GM18951 (cell line): ENCODE results near the gene SARM1.
A peak's percentile ranks its signal among the peaks of the same experiment; 100 is the strongest.

Experiments used
- POLR2A ChIP-seq: IDR thresholded peaks from 4 replicates; pipeline ENCODE4 v1.6.1; 2011; ENCODE audit warnings: mild to moderate bottlenecking; ENCODE audit not compliant: insufficient read length, insufficient read depth; ENCODE audit errors: extremely low read depth
- in situ Hi-C: fragments of 300-500 bp; cut with MboI; formaldehyde crosslinking; loops from one replicate; pipeline ENCODE4 v1.12.0; 2022; ENCODE audit warnings: low sequenced_read_pairs, mixed read lengths, inconsistent platforms; ENCODE audit not compliant: unreplicated experiment

The SARM1 gene

DNA sequence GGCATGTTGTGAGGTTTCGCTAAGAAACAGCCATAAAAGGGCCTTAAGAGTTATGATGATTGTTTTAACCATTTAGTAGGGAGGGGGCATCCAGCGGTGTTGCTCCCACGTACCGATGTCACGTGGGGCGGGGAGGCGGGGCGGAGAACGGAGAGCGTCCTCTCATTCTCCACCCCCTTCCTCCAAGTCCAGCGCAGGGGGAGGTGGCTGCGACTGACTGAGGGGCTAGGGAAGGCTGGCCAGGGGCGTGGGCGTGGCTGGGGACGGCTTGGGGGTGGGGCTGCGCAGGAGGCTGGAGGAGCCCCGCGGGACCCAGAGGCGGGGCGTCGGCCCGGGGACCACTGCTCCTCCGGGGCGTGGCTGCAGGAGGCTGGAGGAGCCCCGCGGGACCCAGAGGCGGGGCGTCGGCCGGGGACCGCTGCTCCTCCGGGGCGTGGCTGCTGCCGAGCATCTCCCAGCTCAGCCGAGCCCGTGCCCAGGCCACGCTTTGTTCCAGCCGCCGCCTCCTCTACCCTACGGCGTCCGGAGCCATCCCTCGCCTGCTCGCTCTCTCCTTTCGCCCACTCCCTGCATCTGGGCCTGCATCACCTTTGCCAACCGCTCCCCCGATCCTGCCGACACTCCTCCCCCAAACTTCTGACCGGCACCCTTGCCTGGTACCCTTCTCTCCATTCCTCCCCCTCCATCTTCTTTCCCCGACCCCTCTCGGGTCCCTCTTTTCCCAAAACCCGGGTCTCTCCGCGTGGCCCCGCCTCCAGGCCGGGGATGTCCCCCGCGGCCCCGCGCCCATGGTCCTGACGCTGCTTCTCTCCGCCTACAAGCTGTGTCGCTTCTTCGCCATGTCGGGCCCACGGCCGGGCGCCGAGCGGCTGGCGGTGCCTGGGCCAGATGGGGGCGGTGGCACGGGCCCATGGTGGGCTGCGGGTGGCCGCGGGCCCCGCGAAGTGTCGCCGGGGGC, at the start of gene SARM1:
TSS of gene SARM1 (plus strand) at position 450 of the 958 bp plus-strand sequence. CDS start at position 789, 339 bp downstream.
- peak; percentile 47 for TF ChIP-seq POLR2A
- in situ Hi-C loops, result no loop called here

DNA sequence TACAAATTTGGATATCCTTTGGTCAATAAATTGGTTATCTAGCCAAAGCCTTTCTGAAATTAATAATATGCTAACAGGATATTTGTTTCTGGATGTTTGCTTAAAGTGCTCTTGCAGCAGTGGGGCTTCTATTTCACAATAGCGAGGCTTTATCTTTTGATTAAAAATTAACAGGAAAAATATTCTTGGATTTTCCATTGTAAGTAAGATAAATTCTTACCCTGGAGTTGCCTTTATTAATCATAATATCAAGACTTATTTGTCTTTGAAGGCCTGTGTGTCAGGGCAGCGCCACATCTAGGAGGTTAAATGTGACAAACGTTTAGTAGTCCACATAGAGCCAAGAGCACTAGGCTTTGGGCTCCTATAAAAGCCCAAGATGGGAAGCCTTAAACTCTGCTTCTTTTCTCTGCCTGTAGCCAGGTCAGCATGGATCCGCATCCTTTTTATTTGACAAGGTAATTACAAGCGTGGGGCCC, 47.2 kb upstream of the SARM1 start:
- TF ChIP-seq POLR2A, result no peak
- in situ Hi-C loops, result no loop called here

DNA sequence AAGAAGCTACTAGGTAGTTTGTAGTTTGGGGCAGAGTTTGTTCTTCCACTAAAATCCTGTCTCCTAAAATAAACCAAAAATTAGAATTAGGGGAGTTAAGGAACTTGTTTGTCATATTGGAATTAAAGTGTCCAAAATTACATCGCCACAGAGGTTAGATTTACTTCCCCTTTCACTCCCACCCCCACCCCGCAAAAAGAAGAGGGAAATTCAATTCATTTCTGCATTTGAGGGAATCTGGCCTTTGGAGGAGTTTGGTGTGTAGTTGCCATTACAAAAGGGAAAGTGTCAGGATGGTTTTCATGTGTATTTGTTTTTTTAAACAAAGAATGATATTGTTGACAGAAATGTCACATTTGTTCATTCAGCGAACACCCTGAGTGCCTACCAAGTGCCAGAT, 46.7 kb upstream of the SARM1 start:
- TF ChIP-seq POLR2A, result no peak
- in situ Hi-C loops, result no loop called here

DNA sequence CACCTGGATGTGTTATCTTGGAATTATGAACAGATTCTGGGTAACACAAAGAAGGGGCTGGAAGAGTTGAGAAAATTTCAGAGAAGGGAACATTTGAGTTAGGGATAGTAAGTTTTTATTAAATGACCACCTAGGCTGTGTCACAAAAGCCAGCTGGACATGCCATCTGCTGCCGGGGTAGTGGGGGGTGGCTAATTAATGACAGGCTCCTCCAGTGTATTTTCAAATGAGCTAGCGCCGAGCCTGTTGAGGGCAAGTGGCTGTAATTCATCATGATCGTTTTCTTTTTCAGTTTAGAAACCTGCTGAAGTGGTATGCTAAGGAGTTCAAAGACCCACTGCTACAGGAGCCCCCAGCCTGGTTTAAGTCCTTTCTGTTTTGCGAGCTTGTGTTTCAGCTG, 46.3 kb upstream of the SARM1 start:
- no peak for TF ChIP-seq POLR2A
- in situ Hi-C loops, result no loop called here

DNA sequence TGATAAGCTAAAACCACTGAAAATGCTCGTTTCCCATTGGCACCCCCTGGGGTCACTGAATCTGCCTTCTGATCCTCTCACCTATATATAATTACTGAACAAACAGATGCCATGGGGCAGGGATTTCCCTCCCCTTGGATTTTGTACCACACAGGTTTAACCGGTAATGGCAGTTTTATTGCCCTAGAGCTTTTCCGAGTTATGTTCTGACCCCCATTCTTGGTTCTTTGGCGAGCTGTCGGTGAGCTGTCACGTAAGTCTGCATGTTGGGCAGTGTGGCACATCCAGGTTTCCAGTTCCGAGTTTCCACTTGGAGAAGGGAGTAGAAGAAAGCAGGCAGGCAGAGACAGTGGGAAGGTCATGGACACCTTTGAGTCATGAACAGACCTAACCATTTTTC, 45.4 kb upstream of the SARM1 start:
- in situ Hi-C loops, result no loop called here
- TF ChIP-seq POLR2A, result no peak

DNA sequence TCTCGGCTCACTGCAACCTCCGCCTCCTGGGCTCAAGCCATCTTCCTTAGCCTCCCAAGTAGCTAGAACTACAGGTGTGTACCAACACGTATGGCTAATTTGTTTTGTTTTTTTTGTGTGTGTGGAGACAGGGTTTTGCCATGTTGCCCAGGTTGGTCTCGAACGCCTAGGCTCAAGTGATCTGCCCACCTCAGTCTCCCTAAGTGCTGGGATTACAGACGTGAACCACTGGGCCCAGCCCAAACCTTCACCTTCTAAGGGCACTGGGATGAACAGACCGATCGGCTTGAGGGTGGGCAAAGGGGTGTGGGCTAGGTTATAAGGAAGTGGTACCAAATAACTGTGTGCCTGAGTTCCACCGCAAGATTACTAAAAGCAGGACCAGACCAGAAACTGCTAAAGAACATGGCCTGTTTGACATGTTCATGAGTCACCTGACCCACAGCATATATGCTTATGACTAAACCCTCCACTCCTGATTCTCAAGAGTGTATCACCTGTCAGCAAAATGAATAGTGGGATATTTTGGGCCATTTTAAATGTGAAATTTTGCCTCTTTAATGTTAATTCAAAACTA, 44.4 kb upstream of the SARM1 start:
- TF ChIP-seq POLR2A, result no peak
- in situ Hi-C loops, result no loop called here

DNA sequence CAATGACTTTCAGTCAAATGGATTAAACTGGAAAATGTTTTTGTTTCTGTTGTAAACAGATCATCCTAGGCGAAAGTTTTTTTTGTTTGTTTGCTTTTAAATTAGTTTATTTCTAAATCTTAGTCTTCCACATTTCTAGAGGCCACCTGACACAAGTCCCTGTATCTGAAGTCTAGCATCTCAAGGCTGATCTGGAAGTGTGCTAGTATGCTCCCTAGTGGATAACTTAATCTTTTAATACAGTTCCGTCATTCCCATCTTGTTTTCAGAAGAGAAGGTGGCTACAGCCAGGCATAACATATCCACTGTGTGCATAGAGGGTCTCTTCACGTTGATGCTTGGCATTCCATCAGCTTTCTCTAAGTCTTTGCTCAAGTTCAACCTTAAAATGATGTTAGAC, 43.8 kb upstream of the SARM1 start:
- TF ChIP-seq POLR2A, result no peak
- in situ Hi-C loops, result no loop called here

DNA sequence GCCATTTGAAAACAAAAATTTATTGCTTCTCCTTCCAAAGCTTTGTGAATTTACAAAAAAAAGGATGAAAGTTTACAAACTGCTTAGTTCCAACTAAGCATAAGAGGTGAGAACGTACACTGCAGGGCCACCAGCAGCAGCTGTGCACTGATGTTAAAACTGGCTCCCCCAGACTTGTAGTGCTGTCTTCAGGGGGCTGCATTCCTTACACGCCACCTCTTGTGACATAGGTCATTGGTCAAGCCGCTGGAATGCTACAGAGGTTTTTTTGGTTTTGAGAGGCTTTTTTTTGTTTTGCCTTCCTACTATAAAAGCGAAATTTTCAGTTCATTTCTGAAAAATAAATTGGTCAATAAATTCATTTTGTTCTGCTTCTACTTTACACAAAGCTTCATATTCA, 43.2 kb upstream of the SARM1 start:
- in situ Hi-C loops, result no loop called here
- no peak for TF ChIP-seq POLR2A

DNA sequence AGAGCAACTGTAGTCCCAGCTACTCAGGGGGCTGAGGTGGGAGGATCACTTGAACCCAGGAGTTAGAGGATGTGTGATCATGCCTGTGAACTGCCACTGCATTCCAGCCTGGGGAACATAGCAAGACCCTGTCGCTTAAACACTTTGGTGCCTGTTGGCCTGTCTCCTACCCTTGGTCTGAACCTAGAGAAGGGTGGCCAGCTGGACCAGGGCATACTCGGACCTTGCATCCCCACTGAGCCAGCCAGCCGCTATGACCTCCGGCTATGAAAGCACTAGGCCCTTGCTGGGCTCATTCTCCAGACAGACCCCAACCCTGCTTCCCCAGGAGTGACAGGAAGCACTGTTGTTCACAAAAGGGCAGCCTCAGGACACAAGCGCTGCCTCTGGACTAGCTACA, 40.8 kb upstream of the SARM1 start:
- no peak for TF ChIP-seq POLR2A
- in situ Hi-C loops, result loop anchor here (10.0 kb wide), 1 partner anchor 286 kb away; the partner anchor contains the start of gene NLK

DNA sequence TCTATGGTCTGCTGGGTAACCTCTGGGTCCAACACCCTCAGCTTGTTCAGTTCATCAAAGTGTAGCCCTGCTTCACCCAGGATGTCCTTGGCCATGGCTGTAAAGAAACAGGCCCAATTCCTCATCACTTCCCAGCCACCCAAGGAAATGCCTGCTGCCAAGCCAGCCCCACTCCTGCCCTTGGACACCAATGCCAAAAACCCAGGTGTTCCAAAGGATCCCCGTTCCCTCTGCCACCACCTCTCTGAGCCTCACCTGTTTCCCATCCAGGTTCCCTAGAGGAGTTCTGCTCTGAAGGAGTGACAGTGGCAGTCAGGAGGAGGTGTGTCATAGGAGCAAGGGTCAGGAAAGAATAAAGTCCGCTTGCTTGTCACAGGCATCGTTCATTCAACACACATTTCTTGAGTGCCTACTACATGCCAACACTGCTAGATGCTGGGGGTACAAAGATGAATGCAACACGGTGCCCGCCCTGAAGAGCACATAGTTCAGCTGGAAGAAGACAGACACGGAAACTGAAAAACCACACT, 39.5 kb upstream of the SARM1 start:
- no peak for TF ChIP-seq POLR2A
- in situ Hi-C loops, result loop anchor here (10.0 kb wide), 1 partner anchor 287 kb away; the partner anchor contains the start of gene NLK

DNA sequence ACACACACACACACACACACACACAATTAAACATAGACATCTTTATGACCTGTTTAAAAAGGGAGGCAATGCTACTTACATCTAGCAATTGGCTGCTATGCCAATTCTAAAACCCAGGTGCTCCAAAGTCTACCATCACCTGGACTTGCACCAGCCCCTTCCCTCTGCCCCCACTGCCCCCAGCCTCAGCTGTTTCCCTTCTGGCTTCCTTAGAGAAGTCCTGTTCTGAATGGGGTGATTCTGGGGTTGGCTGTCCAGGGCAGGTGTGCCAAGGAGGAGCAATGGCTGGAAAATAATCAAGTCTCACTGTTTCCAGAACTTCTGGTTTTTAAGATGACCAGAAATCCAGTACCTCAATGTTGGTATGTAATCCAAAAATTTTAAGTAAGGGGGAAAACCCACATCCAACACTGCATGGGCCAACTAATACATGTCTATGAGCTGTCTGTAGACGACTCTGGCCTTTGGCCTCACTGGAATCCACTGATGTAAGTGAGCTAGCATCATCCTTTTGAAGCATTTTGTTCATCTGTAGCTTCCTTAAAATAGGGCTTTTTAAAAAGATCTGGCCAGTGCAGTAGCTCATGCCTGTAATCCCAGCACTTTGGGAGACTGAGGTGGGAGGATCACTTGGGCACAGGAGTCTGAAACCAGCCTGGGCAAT, 38.3 kb upstream of the SARM1 start:
- in situ Hi-C loops, result loop anchor here (10.0 kb wide), 1 partner anchor 288 kb away; the partner anchor contains the start of gene NLK
- no peak for TF ChIP-seq POLR2A

DNA sequence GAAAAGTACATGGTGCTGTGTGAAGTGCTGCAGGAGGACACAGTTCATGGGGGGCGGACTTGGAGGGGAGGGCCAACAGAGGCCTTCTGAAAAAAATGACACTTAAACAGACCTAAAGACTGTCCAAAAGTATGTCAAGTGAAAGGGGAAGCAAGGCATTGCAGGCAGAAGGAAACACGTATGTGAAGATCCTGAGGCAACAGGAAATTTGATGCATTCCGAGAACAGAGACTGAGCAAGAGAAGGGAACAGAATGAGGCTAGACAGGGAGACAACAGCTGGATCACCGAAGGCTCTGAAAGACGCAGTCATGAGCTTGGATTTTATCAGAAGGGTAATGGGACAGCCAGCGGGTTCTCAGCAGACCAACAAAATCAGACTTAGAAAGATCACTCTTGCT, 37.3 kb upstream of the SARM1 start:
- in situ Hi-C loops, result loop anchor here (10.0 kb wide), 1 partner anchor 289 kb away; the partner anchor contains the start of gene NLK
- TF ChIP-seq POLR2A, result no peak
